Measurements from ENCODE around the gene KRTAP13-2.

DNA sequence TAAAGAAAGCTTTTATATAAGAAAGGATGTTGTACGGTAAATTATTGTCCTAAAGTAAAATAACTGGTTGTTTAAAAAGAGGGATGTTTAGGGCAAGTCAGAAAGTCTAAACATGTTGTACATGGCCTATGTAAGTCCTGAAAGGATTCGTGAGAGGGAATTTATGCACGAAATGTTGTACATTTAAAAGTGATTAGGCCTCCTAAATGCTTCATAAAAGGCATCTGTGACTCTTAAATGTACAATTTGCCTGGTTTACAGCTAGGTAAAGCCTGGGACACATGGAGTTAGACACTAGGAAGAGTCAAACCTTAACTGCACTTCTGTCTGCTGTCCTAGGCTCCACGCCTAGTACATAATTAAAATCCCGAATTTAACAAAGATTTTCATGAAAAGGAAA, 43.9 kb upstream of the KRTAP13-2 start:
- TF ChIP-seq, protein P1, sequence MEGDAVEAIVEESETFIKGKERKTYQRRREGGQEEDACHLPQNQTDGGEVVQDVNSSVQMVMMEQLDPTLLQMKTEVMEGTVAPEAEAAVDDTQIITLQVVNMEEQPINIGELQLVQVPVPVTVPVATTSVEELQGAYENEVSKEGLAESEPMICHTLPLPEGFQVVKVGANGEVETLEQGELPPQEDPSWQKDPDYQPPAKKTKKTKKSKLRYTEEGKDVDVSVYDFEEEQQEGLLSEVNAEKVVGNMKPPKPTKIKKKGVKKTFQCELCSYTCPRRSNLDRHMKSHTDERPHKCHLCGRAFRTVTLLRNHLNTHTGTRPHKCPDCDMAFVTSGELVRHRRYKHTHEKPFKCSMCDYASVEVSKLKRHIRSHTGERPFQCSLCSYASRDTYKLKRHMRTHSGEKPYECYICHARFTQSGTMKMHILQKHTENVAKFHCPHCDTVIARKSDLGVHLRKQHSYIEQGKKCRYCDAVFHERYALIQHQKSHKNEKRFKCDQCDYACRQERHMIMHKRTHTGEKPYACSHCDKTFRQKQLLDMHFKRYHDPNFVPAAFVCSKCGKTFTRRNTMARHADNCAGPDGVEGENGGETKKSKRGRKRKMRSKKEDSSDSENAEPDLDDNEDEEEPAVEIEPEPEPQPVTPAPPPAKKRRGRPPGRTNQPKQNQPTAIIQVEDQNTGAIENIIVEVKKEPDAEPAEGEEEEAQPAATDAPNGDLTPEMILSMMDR (IDR thresholded peaks at IDR 0.05; ENCODE audit: poor library complexity): no peak
- TF ChIP-seq EZH2 (IDR thresholded peaks at IDR 0.05; ENCODE audit: borderline replicate concordance) (no peak), EZH2phosphoT487 (IDR thresholded peaks at IDR 0.05; ENCODE audit: low read depth, severe bottlenecking, unreplicated experiment) (no peak)
